Effector CD4-positive, alpha-beta T cell (primary cell): ENCODE data around the gene APOC4.
"Not testable (repeated sequence)": the region's sequence is repeated elsewhere in the genome, so short reads cannot be mapped to it uniquely, and the experiment has no call there.

Experiments used
- DNase-seq: peaks from one replicate; pipeline ENCODE4 v3.0.0-alpha.2; 2020

The APOC4 gene

GRCh38 chr19:44960906-44961728 is 19.1 kb downstream of the APOC4 start:
- DNase-seq: no peak

- DNase-seq: no peak
These were observed 19.8 kb downstream of the APOC4 start for GRCh38 chr19:44961821-44962220.

GRCh38 chr19:44968118-44968517 is 26.1 kb downstream of the APOC4 start:
- DNase-seq: no peak

- no peak for DNase-seq
These were observed 26.6 kb downstream of the APOC4 start for GRCh38 chr19:44968670-44969069.

- no peak for DNase-seq
These were observed 27.4 kb downstream of the APOC4 start for GRCh38 chr19:44969437-44969836.

GRCh38 chr19:44971451-44971850 is 29.4 kb downstream of the APOC4 start:
- not testable (repeated sequence) for DNase-seq

GRCh38 chr19:44972802-44973201 is 30.8 kb downstream of the APOC4 start:
- no peak for DNase-seq

- no peak for DNase-seq
These were observed 32.1 kb downstream of the APOC4 start for GRCh38 chr19:44973982-44974735.

GRCh38 chr19:44974857-44975256 is 32.8 kb downstream of the APOC4 start:
- DNase-seq: no peak

- DNase-seq: no peak
These were observed 33.4 kb downstream of the APOC4 start for GRCh38 chr19:44975444-44975843.

- DNase-seq: no peak
These were observed 42.0 kb downstream of the APOC4 start for GRCh38 chr19:44984005-44984404.

- no peak for DNase-seq
These were observed 43.4 kb downstream of the APOC4 start for GRCh38 chr19:44985445-44985844.

- no peak for DNase-seq
These were observed 44.4 kb downstream of the APOC4 start for GRCh38 chr19:44986389-44986788.

- no peak for DNase-seq
These were observed 45.2 kb downstream of the APOC4 start for GRCh38 chr19:44987148-44987675.

GRCh38 chr19:44988273-44988672 is 46.2 kb downstream of the APOC4 start:
- no peak for DNase-seq

- peak; percentile 59 for DNase-seq
These were observed 47.0 kb downstream of the APOC4 start for GRCh38 chr19:44988896-44989556.

GRCh38 chr19:44990459-44990858 is 48.4 kb downstream of the APOC4 start:
- DNase-seq: no peak

GRCh38 chr19:44990966-44991365 is 48.9 kb downstream of the APOC4 start:
- DNase-seq: no peak

GRCh38 chr19:44992336-44993163 is 50.5 kb downstream of the APOC4 start:
- no peak for DNase-seq

GRCh38 chr19:44993526-44993925 is 51.5 kb downstream of the APOC4 start:
- no peak for DNase-seq

GRCh38 chr19:44993926-44994537 is 52.0 kb downstream of the APOC4 start:
- no peak for DNase-seq
